Muscle layer of duodenum (tissue), 2 donors: ENCODE results near the gene ST8SIA3.

Experiments
- H3K27ac ChIP-seq: one replicate; pipeline ENCODE4 v1.7.0; 2013; ENCODE audit warnings: mild to moderate bottlenecking, low read length
- H3K27me3 ChIP-seq: one replicate; pipeline ENCODE4 v1.7.0; 2013; ENCODE audit warnings: low read depth, mild to moderate bottlenecking, control low read depth, low read length
- H3K36me3 ChIP-seq, 2 donors: one replicate each; pipeline ENCODE4 v1.7.0; 2013; ENCODE audit warnings: low read length in 2 of 2, control low read depth in 1 of 2, mild to moderate bottlenecking in 1 of 2; ENCODE audit not compliant: insufficient read depth in 2 of 2, control insufficient read depth in 1 of 2
- H3K4me1 ChIP-seq, 2 donors: one replicate each; pipeline ENCODE4 v1.7.0; 2013; ENCODE audit warnings: low read length in 2 of 2, mild to moderate bottlenecking in 2 of 2, control low read depth in 1 of 2, moderate library complexity in 1 of 2; ENCODE audit not compliant: insufficient read depth in 2 of 2, control insufficient read depth in 1 of 2
- H3K4me3 ChIP-seq, 2 donors: one replicate each; pipeline ENCODE4 v1.7.0; 2013; ENCODE audit warnings: low read length in 2 of 2, low read depth in 1 of 2, mild to moderate bottlenecking in 1 of 2
- H3K9me3 ChIP-seq, 2 donors: one replicate each; pipeline ENCODE4 v1.7.0; 2013; ENCODE audit warnings: low read length in 2 of 2, control low read depth in 1 of 2, mild to moderate bottlenecking in 1 of 2; ENCODE audit not compliant: control insufficient read depth in 1 of 2
- donor health status: healthy.

Gene ST8SIA3

DNA sequence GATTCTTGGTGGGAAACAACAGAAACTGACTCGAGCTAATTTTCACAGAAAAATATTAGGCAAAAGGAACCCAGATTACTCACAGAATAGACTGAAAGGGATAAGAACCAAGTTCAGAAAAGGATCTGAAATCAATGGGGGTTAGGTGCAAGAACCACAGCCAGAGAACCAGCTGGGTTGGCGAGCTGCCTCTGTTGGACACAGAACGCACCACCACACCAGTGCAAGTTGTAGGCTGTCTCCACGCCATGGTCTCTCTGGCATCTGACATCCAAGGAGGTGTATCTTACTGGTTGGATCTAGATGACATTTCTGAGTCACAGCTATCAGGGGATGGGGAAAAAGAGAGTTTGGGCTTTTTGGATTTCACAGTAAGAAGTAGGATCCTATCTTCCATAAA lies 64.2 kb downstream of the ST8SIA3 start:
- H3K27ac ChIP-seq, result no peak overlapping the region
- no peak overlapping the region for H3K4me3 ChIP-seq
- no peaks in the 10 kb centered on the region for H3K4me1 ChIP-seq
- H3K27me3 ChIP-seq, result no peaks in the 10 kb centered on the region
- H3K9me3 ChIP-seq, result peaks cover 0 to 5% of the 10 kb centered on the region in 2 donors
- no peaks in the 10 kb centered on the region for H3K36me3 ChIP-seq
